Panc1 (cell line): ENCODE data around the gene MRPS34.

Experiments used
- CTCF ChIP-seq: fragments of 450-650 bp; IDR thresholded peaks from 2 replicates; pipeline ENCODE4 v1.5.1; 2017; ENCODE audit warnings: mild to moderate bottlenecking
- POLR2AphosphoS5 ChIP-seq: IDR thresholded peaks from 2 replicates; pipeline ENCODE4 v1.6.1; 2012; ENCODE audit warnings: mild to moderate bottlenecking, low read depth, low read length, moderate library complexity
- SIN3A ChIP-seq: IDR thresholded peaks from 2 replicates; pipeline ENCODE4 v1.6.1; 2012; ENCODE audit warnings: low read depth, mild to moderate bottlenecking, low read length, moderate library complexity, borderline replicate concordance; ENCODE audit not compliant: insufficient read depth
- TCF7L2 ChIP-seq: IDR thresholded peaks from 2 replicates; pipeline ENCODE4 v1.6.1; 2011; ENCODE audit warnings: mild to moderate bottlenecking, low read depth, low read length, inconsistent platforms

- TF ChIP-seq POLR2AphosphoS5 = no peak
- no peak for TF ChIP-seq SIN3A
- TF ChIP-seq CTCF = no peak
- TF ChIP-seq TCF7L2 = no peak
Observed at GRCh38 chr16:1794908-1795666, 22.2 kb upstream of the MRPS34 start.
